Measurements from ENCODE around the gene ITIH1.
"Not testable (repeated sequence)": the region's sequence is repeated elsewhere in the genome, so short reads cannot be mapped to it uniquely, and the experiment has no call there.

Gene ITIH1, protein sequence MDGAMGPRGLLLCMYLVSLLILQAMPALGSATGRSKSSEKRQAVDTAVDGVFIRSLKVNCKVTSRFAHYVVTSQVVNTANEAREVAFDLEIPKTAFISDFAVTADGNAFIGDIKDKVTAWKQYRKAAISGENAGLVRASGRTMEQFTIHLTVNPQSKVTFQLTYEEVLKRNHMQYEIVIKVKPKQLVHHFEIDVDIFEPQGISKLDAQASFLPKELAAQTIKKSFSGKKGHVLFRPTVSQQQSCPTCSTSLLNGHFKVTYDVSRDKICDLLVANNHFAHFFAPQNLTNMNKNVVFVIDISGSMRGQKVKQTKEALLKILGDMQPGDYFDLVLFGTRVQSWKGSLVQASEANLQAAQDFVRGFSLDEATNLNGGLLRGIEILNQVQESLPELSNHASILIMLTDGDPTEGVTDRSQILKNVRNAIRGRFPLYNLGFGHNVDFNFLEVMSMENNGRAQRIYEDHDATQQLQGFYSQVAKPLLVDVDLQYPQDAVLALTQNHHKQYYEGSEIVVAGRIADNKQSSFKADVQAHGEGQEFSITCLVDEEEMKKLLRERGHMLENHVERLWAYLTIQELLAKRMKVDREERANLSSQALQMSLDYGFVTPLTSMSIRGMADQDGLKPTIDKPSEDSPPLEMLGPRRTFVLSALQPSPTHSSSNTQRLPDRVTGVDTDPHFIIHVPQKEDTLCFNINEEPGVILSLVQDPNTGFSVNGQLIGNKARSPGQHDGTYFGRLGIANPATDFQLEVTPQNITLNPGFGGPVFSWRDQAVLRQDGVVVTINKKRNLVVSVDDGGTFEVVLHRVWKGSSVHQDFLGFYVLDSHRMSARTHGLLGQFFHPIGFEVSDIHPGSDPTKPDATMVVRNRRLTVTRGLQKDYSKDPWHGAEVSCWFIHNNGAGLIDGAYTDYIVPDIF

DNA sequence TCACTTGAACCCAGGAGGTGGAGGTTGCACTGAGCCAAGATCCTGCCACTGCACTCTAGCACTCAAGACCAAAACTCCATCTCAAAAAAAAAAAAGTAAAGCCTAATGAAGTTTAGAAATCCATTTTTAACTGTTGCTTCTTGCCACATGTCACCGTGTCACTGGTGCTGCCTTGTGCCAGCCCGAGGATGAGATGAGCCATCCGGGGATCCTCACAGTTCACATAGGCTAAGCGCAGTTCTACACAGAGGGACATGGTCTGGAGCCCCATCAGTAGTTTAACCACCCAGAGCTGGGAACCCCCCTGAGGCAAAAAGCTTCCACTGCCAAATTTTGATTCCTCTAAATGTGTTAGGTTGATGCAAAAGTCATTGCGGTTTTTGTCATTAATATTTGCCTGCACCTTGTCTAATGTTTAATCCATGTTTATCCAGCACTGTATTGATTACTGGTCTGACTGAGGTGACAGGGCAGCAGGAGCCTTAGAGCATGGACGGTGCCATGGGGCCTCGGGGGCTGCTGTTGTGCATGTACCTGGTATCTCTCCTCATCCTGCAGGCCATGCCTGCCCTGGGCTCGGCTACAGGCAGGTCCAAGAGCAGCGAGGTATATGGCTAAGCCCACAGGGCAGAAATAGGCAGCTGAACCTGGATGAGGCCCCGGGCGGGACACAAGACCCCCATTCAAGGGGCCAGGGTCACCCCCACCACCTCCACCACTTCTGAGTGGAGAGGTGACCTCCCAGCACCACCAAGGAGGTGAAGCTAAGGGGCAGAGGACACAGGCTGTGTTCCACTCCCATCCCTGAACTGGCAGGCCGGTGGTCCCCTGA, at the start of gene ITIH1:
Gene ITIH1 (plus strand): TSS at position 473 of the 832 bp plus-strand sequence. CDS start 17 bp downstream, at position 490.
- DNase-seq: no peak
- in situ Hi-C loops (cut with MboI; ENCODE audit: low pct_unique_long_range_greater_than_20kb, low sequenced_read_pairs): no loop called here

DNA sequence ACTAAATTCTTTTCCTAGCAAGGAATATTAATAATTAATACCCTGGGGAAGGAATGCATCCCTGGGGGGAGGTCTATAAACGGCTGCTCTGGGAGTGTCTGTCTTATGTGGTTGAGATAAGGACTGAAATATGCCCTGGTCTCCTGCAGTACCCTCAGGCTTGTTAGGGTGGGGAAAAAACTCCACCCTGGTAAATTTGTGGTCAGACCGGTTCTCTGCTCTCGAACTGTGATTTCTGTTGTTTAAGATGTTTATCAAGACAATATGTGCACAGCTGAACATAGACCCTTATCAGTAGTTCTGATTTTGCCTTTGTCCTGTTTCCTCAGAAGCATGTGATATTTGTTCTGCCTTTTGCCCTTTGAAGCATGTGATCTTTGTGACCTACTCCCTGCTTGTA, 48.6 kb upstream of the ITIH1 start:
- DNase-seq; in situ Hi-C loops (cut with MboI; ENCODE audit: low pct_unique_long_range_greater_than_20kb, low sequenced_read_pairs): not testable (repeated sequence)

DNA sequence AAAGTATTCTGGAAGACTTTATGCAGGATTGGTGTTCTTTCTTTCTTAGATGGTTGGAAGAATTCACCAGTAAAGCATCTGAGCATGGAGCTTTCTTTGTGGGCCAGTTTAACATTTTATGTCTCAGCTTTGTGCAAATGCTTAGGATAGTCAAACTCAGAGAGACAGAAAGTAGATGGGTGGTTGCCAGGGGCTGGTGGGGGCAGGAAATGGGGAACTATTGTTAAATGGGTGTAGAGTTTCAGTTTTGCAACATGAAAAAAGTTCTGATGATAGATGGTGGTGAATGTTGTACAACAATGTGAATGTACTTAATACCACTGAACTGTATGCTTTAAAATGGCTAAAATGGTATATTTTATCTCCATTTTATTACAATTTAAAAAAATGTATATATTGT, 46.7 kb upstream of the ITIH1 start:
- in situ Hi-C loops (cut with MboI; ENCODE audit: low pct_unique_long_range_greater_than_20kb, low sequenced_read_pairs): no loop called here
- peak; percentile 37 for DNase-seq

DNA sequence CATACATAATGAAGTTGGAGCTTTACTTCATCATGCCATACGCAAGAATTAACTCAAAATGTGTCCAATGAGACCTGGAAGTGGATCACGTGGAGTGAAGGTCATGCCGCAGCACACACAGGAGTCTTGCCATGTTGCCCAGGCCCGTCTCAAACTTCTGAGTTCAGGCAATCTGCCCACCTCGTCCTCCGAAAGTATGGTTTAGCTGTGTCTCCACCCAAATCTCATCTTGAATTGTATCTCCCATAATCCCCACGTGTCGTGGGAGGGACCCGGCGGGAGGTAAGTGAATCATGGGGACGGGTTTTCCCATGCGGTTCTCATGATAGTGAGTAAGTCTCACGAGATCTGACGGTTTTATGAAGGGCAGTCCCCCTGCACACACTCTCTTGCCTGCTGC, 45.8 kb upstream of the ITIH1 start:
- in situ Hi-C loops (cut with MboI; ENCODE audit: low pct_unique_long_range_greater_than_20kb, low sequenced_read_pairs): no loop called here

DNA sequence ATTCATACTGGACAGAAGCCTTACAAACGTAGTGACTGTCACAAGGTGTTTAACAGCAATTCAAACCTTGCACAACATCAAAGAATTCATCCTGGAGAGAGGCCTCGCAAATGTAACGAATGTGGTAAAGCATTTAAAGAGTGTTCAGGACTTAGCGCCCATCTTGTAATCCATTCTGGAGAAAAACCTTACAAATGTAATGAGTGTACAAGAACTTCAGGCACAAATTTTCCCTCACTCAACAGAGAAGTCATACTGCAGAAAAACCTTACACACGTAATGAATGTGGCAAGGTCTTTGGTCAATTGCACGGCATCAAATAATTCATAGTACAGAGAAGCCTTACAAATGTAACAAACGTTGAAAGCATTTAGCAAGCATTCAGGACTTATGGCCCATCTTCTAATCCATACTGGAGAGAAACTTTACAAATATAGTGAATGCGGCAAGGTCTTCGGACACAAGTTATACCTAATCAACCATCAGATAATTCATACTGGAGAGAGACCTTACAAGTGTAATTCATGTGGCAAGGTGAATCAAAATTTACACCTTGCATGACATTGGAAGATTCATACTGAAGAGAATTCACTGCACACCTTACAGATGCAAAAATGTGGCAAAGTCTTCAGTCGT, 44.0 kb upstream of the ITIH1 start:
- DNase-seq: no peak
- in situ Hi-C loops (cut with MboI; ENCODE audit: low pct_unique_long_range_greater_than_20kb, low sequenced_read_pairs): no loop called here

More for the DNA sequence above, 45.8 kb upstream of the ITIH1 start:
- DNase-seq: no peak

DNA sequence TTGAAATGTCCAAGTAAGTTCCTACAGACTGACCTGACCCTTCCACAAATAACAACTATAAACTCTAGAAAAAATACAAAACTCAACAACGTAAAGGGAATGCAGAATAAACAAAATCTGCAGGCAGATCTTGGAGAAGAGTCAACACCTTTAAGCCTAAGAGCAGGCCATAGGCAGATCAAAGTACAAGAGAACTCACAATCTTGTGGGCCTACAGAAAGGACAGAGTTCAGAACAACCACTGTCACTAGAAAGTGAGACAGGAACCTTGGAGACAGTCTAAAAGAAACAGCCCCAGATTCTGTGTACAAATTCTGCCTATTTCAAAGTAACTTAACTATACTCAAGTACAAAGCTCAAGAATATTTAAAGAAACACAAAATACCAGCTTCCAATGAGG, 37.7 kb upstream of the ITIH1 start:
- DNase-seq: no peak
- in situ Hi-C loops (cut with MboI; ENCODE audit: low pct_unique_long_range_greater_than_20kb, low sequenced_read_pairs): no loop called here

DNA sequence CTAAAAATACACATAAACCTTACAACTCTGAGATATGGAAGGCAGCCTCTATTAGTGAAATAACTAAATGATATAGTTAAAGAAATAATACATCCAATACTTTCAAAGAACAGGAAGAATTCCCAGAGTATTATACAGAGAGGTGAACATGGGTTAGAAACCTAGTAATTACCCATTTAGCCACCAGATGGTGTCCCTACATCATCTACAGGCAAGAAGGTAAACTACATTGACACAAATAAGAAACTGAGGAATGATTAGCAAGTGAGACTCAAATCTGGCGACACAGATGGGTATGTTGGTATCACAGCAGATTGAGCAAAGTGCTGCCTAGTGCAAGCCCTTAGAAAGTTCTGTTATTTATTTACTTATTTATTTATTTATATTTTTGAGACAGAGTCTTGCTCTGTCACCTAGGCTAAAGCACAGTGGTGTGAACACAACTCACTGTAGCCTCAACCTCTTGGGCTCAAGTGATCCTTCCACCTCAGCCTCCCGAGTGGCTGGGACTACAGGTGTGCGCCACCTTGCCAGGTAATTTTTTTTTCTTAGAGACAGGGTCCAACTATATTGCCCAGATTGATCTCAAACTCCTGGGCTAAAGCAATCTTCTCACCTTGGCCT, 34.9 kb upstream of the ITIH1 start:
- in situ Hi-C loops (cut with MboI; ENCODE audit: low pct_unique_long_range_greater_than_20kb, low sequenced_read_pairs): no loop called here
- DNase-seq: peak; percentile 52

DNA sequence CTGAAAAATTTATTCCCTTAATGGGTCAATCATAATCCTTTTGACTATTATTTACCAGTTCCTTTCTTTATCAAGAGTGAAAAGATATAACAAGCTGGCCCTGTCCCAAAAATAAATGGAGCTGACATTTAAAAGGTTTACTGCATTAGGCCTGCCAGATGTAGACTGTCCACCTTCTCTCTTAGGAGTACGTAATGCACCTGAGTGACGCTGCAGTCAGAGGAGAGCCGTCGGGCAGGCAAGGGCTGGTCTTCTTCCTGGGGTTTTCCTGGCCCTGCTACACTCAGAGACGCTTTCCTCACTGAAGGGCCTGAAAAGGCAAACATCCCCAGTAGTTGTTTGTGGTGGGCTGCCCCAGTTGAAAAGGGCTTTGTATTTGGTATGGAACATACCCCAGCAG, 34.2 kb upstream of the ITIH1 start:
- no peak for DNase-seq
- in situ Hi-C loops (cut with MboI; ENCODE audit: low pct_unique_long_range_greater_than_20kb, low sequenced_read_pairs): no loop called here

DNA sequence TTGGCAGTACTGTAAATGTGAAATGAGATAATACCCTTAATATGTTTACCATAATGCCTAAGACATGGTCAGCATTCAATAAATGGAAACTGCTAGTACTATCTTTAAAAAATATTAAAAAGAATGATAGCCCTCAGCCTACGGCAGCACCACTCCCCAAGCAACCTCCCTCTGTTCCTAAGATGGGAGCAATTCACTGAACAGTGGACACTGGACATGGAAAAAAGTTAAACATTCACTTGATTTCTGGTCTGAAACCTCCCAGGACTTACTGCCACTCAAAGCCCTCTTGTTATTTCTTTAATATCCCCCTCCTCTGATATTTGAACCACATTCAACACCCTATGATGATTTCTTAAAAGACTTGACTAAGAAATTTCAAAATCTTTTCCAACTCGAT, 33.7 kb upstream of the ITIH1 start:
- no peak for DNase-seq
- in situ Hi-C loops (cut with MboI; ENCODE audit: low pct_unique_long_range_greater_than_20kb, low sequenced_read_pairs): no loop called here

DNA sequence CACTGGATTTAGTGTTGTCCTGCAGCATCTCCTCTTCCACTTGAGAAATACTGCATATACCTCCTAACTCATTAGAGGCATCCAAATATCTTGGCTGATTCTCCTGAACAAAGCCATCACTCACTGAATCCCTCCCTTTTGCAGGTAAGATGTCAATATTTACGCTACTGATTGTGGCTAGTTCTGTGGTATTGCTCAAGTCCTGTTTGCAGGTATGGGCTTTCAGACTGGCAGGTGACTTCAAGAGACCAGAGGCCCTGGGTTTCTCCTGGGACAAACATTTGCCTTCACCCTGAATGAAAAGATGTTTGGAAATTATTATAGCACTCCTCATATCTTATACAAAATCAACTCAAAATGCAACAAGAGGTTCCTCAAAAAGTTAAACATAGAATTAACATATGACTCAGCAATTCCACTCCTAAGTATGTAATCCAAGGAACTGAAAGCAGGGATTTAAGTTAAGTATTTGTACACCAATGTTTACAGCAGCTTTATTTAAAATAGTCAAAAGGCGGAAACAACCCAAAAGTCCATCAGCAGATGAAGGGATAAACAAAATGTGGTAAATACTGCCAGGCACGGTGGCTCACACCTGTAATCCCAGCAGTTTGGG, 25.2 kb upstream of the ITIH1 start:
- no peak for DNase-seq
- in situ Hi-C loops (cut with MboI; ENCODE audit: low pct_unique_long_range_greater_than_20kb, low sequenced_read_pairs): no loop called here

DNA sequence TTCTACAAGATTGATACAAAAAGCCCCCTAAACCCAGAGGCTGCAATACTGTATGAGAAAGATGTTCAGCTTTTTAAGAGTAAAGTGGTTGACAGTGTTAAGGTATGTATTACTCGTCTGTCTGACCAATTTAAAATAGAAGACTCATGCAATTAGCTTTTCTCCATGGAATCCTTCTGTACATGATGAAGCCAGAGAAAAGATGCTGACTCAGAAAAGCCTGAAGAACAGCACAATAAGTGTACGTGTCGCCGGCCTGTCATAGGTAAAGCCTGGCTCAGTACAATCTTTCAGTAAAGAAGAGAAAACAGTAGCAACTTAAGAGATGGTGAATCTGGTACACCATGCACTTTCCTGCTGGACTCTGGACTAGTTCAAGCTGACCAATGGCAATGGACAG, 23.0 kb upstream of the ITIH1 start:
- in situ Hi-C loops (cut with MboI; ENCODE audit: low pct_unique_long_range_greater_than_20kb, low sequenced_read_pairs): no loop called here
- DNase-seq: no peak

DNA sequence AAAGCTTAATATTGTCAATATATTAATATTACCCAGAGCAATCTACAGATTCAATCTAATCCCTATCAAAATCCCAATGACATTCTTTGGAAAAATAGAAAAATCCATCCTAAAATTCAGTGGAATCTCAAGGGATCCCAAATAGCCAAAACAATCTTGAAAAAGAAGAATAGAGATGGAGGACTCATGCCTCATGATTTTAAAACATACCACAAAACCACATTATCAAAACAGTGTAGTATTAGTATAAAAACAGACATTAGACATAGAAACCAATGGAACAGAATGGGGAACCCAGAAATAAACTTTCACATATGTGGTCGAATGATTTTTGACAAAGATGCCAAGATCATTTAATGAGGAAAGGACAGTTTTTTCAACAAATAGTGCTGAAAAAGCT, 21.3 kb upstream of the ITIH1 start:
- in situ Hi-C loops (cut with MboI; ENCODE audit: low pct_unique_long_range_greater_than_20kb, low sequenced_read_pairs): no loop called here
- DNase-seq: no peak

DNA sequence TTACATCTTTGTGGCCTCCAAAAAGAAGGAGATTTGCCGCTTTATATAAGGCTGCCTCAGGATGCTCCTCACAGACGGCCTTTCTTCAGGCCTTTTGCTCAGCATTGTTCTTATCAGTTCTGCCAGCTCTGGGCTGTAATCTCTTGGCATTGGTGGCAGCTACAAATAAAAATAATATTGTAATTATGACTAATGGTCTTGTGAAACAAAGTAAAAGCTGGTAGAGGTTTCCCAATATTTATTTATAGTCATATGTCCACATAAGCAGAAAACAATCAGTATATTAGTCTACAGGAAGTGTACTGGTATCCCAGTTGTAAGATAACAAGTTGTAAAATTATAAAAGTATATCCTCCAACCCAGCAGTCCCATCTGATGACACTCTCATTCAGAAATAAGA, 13.9 kb upstream of the ITIH1 start:
- DNase-seq: no peak
- in situ Hi-C loops (cut with MboI; ENCODE audit: low pct_unique_long_range_greater_than_20kb, low sequenced_read_pairs): no loop called here

DNA sequence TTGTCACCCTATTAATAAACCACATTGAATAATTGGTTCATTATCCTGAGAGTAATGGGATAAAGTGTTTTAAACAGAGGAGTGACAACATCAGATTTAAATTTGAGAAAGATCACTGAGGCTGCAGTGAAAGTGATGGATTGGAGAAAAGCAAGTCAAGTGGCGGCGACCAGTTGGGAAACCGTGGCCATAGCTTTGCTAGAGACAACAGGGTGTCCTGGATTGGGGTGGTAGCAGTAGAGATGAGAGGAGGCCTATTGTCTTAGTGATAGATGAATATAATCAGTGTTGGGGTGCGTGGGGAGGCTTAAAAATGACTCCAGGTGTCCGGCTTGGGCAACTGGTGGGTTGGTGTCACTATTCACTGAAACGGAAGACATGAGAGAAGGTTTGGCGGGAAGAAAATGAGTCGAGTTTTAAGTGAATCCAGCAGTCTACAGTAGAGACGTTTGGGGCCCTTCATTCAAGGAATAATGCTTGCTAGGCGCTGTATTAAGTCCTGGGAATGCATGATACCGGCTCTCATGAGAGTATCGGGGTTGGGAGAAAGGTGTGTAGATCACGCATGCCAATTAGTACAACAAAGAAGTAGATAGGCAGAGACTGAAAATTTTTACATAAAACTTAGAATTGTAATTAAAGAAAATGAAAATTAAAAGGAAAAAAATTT, 7.5 kb upstream of the ITIH1 start:
- in situ Hi-C loops (cut with MboI; ENCODE audit: low pct_unique_long_range_greater_than_20kb, low sequenced_read_pairs): no loop called here
- DNase-seq: peak; percentile 28

DNA sequence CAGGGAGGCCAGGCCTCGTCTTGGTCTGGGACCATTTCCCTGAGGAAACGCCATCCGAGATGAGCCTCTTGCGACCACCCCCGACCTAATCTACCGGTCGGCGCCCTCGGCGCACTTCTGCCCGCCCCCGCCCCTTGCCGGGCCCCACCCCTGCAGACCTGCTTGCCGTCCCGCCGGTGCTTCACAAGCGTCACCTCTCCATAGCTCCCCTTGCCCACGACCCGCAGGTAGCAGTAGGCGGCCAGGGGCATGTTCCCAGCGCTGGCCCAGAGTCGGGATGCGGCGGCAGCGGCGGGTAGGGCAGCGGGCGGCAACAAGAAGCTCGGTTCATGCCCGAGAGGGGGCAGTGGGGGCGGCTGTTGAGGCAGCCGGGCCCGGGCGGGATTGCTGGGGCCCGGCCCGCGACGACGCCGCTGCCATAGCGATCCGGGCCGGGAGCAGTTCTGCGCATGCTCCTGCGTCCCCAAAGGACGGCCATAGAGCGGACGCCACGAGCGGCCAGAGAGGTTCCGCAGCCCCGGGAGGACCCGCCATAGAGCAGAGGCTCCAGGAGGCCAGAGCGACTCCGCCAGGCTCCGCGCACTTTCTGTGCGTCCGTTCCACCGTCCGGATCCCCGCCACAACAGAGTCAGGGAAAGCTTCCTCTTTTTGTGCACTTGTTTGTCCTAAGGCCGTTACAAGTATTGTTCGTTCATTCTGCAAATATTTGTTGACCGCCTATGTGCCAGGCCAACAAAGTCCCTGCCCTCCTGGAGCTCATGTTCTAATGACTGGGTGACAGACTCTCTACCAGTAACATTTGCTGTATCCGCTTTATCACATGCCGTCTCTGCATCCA, 6.7 kb upstream of the ITIH1 start, which contains the start of gene NEK4:
Gene NEK4 (minus strand): TSS at position 445 of the 838 bp plus-strand sequence. CDS start 194 bp downstream, at position 251.
- in situ Hi-C loops (cut with MboI; ENCODE audit: low pct_unique_long_range_greater_than_20kb, low sequenced_read_pairs): no loop called here
- peak; percentile 95 for DNase-seq

DNA sequence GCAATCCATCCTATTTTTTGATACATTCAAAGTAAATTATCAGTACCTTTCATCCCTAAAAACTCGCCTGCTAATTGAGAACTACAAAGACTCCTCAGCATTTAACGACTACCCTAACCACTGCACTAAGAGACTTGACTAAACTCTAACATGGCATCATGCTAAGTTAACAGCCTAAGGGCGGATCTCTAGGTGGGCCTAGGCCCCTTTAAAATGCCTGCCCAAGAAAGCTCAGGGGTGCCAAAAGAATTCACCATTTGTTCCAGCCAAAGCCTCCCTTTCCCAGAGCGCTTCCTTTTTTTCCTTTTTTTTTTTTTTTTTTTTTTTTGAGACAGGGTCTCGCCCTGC, 6.1 kb upstream of the ITIH1 start:
- in situ Hi-C loops (cut with MboI; ENCODE audit: low pct_unique_long_range_greater_than_20kb, low sequenced_read_pairs): no loop called here

DNA sequence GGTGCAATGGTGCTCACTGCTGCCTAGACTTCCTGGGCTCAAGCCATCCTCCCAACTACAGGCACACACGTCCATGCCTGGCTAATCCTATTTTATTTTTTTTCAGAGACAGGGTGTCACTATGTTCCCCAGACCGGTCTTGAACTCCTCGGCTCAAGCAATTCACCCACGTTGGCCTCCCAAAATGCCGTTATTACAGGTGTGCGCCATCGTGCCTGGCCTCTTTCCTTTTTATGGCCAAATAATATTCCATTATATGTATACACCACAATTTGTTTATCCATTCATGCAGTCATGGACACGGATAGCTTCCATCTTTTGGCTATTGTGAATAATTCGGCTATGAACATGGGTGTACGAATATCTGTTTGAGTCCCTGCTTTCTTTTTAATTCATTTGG, 5.7 kb upstream of the ITIH1 start:
- in situ Hi-C loops (cut with MboI; ENCODE audit: low pct_unique_long_range_greater_than_20kb, low sequenced_read_pairs): no loop called here

More for the DNA sequence above, 6.1 kb upstream of the ITIH1 start:
- DNase-seq: no peak

More for the DNA sequence above, 5.7 kb upstream of the ITIH1 start:
- DNase-seq: no peak

Measured in KBM-7 (cell line).